Osteoblast (primary cell): Measurements from ENCODE around the gene ZNF304. TPM values are rescaled to one million over a fixed set of nuclear protein-coding genes. Genes with fewer than 3 reads are reported as not detected.

ENCODE experiments used
- DNase-seq: peaks from one replicate; pipeline ENCODE4 v3.0.0; 2011; ENCODE audit warnings: low spot score, mixed read lengths; ENCODE audit not compliant: insufficient read length; ENCODE audit errors: missing footprints
- H2AFZ ChIP-seq: 2 replicates; pipeline ENCODE4 v1.6.0; 2011; ENCODE audit warnings: mild to moderate bottlenecking, low read length
- H3K27ac ChIP-seq: 2 replicates; pipeline ENCODE4 v1.5.1; 2011; ENCODE audit warnings: mild to moderate bottlenecking, low read depth, low read length, moderate library complexity
- H3K27me3 ChIP-seq: 2 replicates; pipeline ENCODE4 v1.6.0; 2012; ENCODE audit warnings: mild to moderate bottlenecking, control low read depth, inconsistent platforms, low read length, moderate library complexity; ENCODE audit not compliant: insufficient read depth
- H3K36me3 ChIP-seq: 2 replicates; pipeline ENCODE4 v1.5.1; 2011; ENCODE audit warnings: mild to moderate bottlenecking, low read length, control low read depth, moderate library complexity; ENCODE audit not compliant: insufficient read depth
- H3K4me1 ChIP-seq: 2 replicates; pipeline ENCODE4 v1.5.1; 2011; ENCODE audit warnings: mild to moderate bottlenecking, low read length, control low read depth, moderate library complexity; ENCODE audit not compliant: insufficient read depth
- H3K4me2 ChIP-seq: 2 replicates; pipeline ENCODE4 v1.6.0; 2011; ENCODE audit warnings: mild to moderate bottlenecking, low read length; ENCODE audit not compliant: insufficient read depth
- H3K4me3 ChIP-seq: fragments of 200-600 bp; sonication (generic); 3 replicates; pipeline ENCODE4 v1.5.1; 2012; ENCODE audit warnings: mild to moderate bottlenecking, low read length, inconsistent platforms; ENCODE audit not compliant: insufficient read depth
- H3K79me2 ChIP-seq: 2 replicates; pipeline ENCODE4 v1.6.0; 2012; ENCODE audit warnings: mild to moderate bottlenecking, low read length, control low read depth, inconsistent platforms; ENCODE audit not compliant: insufficient read depth
- H3K9me3 ChIP-seq: 2 replicates; pipeline ENCODE4 v1.5.1; 2011; ENCODE audit warnings: low read depth, low read length, control low read depth
- H4K20me1 ChIP-seq: 2 replicates; pipeline ENCODE4 v1.6.0; 2012; ENCODE audit warnings: mild to moderate bottlenecking, low read length, control low read depth; ENCODE audit not compliant: insufficient read depth
- CTCF ChIP-seq: IDR thresholded peaks from 2 replicates; pipeline ENCODE4 v1.5.1; 2011; ENCODE audit warnings: mild to moderate bottlenecking, low read depth, low read length, moderate library complexity; ENCODE audit errors: extremely low read depth
- total RNA-seq: library from RNA; depleted of rRNA; stranded (reverse); fragments of >200 nt; gene quantifications from 2 replicates; pipeline ENCODE4 v1.2.3, GENCODE V29; 2012

ZNF304 gene
- total RNA-seq, 1 donor, result 11.6 TPM

- Histone ChIP-seq H3K9me3 (peaks cover 26% of the 10 kb centered on the region), H3K4me2 (no peak overlapping the region), H3K4me3 (no peak overlapping the region), H3K79me2 (peaks cover 22% of the 10 kb centered on the region), H2AFZ (no peak overlapping the region), H3K36me3 (peaks cover 46% of the 10 kb centered on the region), H3K27me3 (no peaks in the 10 kb centered on the region), H3K27ac (no peak overlapping the region), H3K4me1 (no peaks in the 10 kb centered on the region), H4K20me1 (no peaks in the 10 kb centered on the region)
- TF ChIP-seq CTCF, result no peak
- no peak for DNase-seq
Observed at GRCh38 chr19:57398868-57399267, 47.8 kb downstream of the ZNF304 start.

- DNase-seq, result no peak
- H3K79me2 ChIP-seq, result no peaks in the 10 kb centered on the region
- no peaks in the 10 kb centered on the region for H3K27me3 ChIP-seq
- H4K20me1 ChIP-seq, result no peaks in the 10 kb centered on the region
- no peaks in the 10 kb centered on the region for H3K4me1 ChIP-seq
- no peak for TF ChIP-seq CTCF
- H3K36me3 ChIP-seq, result peaks cover 16% of the 10 kb centered on the region
- no peak overlapping the region for H3K4me2 ChIP-seq
- H2AFZ ChIP-seq, result no peak overlapping the region
- H3K27ac ChIP-seq, result no peak overlapping the region
- peaks cover 8% of the 10 kb centered on the region for H3K9me3 ChIP-seq
- no peak overlapping the region for H3K4me3 ChIP-seq
Observed at GRCh38 chr19:57403737-57404563, 52.9 kb downstream of the ZNF304 start.

- Histone ChIP-seq H2AFZ (no peak overlapping the region), H3K4me3 (no peak overlapping the region), H3K79me2 (peaks cover 6% of the 10 kb centered on the region), H3K4me1 (peaks cover 7% of the 10 kb centered on the region), H3K27me3 (no peaks in the 10 kb centered on the region), H3K4me2 (no peak overlapping the region), H3K9me3 (peaks cover 2% of the 10 kb centered on the region), H4K20me1 (no peaks in the 10 kb centered on the region), H3K27ac (no peak overlapping the region), H3K36me3 (no peaks in the 10 kb centered on the region)
- DNase-seq, result peak; percentile 87
- TF ChIP-seq CTCF, result peak; percentile 74
Observed at GRCh38 chr19:57406516-57407123, 55.5 kb downstream of the ZNF304 start.

Other genes with a start within 250 kb of the ZNF304 start
- not detected in 2 replicates for gene USP29, start 231.3 kb upstream of the ZNF304 start, total RNA-seq
- not detected in 2 replicates for gene ZIM3, start 206.1 kb upstream of the ZNF304 start, total RNA-seq
- gene DUXA, start 183.8 kb upstream of the ZNF304 start, total RNA-seq, result not detected in 2 replicates
- gene ZNF264, start 159.8 kb upstream of the ZNF304 start, total RNA-seq, result 26.5 and 32.9 TPM in 2 replicates
- 0.29 and 1.4 TPM in 2 replicates for gene AURKC, start 120.2 kb upstream of the ZNF304 start, total RNA-seq
- 32.1 and 34.0 TPM in 2 replicates for gene ZNF805, start 110.6 kb upstream of the ZNF304 start, total RNA-seq
- gene ZNF460, start 70.8 kb upstream of the ZNF304 start, total RNA-seq, result 101 and 115 TPM in 2 replicates
- 10.6 and 11.9 TPM in 2 replicates for gene ZNF543, start 30.8 kb upstream of the ZNF304 start, total RNA-seq
- gene TRAPPC2B, start 12.3 kb downstream of the ZNF304 start, total RNA-seq, result 12.3 and 13.0 TPM in 2 replicates
- gene ZNF547, start 12.3 kb downstream of the ZNF304 start, total RNA-seq, result 3.5 and 5.1 TPM in 2 replicates
- 23.6 and 27.9 TPM in 2 replicates for gene ZNF548, start 38.6 kb downstream of the ZNF304 start, total RNA-seq
- gene ZNF17, start 59.9 kb downstream of the ZNF304 start, total RNA-seq, result 12.7 and 15.6 TPM in 2 replicates
- 5.6 and 8.7 TPM in 2 replicates for gene ZNF749, start 84.1 kb downstream of the ZNF304 start, total RNA-seq
- gene VN1R1, start 105.9 kb downstream of the ZNF304 start, total RNA-seq, result 0.29 and 0.72 TPM in 2 replicates
- 19.2 and 22.1 TPM in 2 replicates for gene ZNF772, start 126.3 kb downstream of the ZNF304 start, total RNA-seq
- gene ZNF419, start 136.5 kb downstream of the ZNF304 start, total RNA-seq, result 18.3 and 19.9 TPM in 2 replicates
- gene ZNF773, start 148.7 kb downstream of the ZNF304 start, total RNA-seq, result 23.6 and 30.0 TPM in 2 replicates
- gene ZNF549, start 176.1 kb downstream of the ZNF304 start, total RNA-seq, result 5.8 and 6.5 TPM in 2 replicates
- 6.5 and 7.2 TPM in 2 replicates for gene ZNF550, start 208.6 kb downstream of the ZNF304 start, total RNA-seq
- gene ZNF416, start 227.6 kb downstream of the ZNF304 start, total RNA-seq, result 4.3 and 6.2 TPM in 2 replicates
- 11.2 and 11.6 TPM in 2 replicates for gene ZIK1, start 232.9 kb downstream of the ZNF304 start, total RNA-seq
- gene ZNF530, start 248.6 kb downstream of the ZNF304 start, total RNA-seq, result 4.1 and 4.7 TPM in 2 replicates